Measurements from ENCODE around the gene MCAM. TPM values are rescaled to one million over a fixed set of nuclear protein-coding genes. Genes with fewer than 3 reads are reported as not detected.

MCAM gene, protein sequence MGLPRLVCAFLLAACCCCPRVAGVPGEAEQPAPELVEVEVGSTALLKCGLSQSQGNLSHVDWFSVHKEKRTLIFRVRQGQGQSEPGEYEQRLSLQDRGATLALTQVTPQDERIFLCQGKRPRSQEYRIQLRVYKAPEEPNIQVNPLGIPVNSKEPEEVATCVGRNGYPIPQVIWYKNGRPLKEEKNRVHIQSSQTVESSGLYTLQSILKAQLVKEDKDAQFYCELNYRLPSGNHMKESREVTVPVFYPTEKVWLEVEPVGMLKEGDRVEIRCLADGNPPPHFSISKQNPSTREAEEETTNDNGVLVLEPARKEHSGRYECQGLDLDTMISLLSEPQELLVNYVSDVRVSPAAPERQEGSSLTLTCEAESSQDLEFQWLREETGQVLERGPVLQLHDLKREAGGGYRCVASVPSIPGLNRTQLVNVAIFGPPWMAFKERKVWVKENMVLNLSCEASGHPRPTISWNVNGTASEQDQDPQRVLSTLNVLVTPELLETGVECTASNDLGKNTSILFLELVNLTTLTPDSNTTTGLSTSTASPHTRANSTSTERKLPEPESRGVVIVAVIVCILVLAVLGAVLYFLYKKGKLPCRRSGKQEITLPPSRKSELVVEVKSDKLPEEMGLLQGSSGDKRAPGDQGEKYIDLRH
- polyA plus RNA-seq (ENCODE audit: insufficient read length) = 220 TPM

DNA sequence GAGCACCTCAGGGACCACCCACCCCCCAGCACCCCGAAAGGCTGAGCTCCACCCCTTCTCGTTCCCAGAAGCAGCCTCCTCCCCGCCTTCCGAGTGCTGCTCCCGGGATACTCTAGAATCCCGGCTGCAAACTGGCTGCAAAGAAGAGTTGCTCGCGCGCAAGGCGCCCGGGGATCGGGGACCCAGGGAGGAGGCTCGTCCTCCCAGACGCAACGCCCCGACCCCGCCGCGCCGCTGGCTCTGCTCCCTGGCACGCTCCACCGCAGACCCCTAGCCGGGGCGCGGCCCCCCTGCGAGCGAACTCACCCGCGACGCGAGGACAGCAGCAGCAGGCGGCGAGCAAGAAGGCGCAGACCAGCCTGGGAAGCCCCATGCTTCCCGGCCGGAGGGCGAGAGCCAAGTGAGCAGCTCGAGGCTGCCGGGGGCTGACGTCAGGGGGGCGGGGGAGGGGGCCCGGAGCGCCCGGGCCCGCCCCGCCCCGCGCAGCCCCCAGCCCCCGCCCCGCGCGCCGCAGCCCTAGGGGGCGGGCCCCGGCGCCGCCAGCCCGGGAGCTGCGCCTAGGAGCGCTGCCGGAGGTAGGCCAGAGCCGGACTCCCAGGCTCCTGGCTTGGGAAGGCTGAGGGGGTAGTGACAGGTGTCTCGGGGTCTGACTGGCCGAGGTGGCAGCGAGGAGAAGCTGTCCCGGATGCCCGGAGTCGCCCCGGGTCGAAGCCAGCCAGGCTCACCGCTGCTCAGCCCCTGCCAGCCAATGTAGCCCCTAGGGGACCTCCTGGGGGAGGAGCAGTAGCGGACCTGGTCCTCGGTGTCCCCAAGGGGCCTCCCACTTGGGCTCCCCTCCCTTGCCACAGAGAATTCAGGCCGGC lies at the start of gene MCAM:
Gene MCAM (minus strand): TSS at position 402 of the 863 bp plus-strand sequence. CDS start 29 bp downstream, at position 373.
- DNase-seq = no peak

DNA sequence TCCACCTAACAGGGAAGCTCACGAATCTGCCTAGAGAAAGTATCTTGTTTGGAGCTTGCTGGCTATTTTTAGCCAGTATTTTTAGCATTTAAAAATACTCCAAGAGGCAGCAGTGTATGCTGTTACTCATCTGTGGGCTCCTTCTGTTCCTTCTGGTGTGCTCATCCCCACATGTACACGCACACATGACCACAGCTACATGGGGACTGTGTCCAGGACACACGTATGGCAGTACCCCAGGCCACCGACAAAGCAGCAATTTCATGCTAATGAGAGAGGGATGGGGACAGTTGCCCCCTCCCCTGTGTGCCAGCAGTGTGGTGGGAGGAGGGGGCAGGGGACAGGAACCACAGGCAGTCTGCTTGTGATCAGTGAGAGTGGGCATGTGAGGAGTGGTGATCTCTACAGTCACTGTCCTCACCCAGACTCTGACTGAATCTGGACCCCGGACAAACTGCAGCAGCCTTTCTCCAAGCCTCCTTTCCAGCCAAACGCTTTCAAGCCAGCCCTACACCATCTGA lies 48.2 kb upstream of the MCAM start:
- DNase-seq = no peak

DNA sequence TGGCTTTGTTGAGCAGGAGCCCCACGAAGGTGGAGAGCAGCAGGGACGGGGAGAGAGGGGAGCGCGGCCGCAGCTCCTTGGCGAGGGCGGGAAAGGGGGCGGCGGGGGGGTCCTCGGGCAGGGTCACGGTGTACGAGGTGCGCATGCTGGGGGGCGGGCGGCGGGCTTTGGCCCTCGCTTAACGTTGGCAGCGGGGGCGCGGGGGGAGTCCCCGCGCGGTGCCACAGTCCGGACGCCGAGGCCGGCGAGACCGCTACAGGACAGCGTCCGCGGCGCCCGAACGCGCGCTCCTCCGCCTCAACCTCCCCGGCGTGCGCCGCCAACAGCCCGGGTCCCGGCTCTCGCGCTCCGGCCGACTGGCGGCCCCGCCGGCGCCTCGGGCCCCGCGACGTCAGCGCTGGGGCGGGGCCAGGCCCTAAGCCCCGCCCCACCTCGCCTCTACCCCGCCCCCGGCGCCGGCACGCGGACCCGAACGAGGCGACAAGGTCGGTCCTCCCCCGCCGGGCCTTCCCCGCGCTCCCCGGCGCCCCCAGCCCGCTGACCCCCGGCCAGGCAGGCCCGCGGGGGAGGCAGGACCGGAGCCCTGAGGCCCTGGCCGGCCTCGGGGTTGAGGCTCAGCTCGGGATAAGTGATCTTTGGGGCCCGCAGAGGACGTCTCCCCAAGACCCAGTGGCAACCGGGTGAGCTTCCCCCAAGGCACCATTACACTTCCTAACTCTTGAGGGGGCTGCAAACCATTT lies 47.1 kb upstream of the MCAM start:
- no peak for DNase-seq

DNA sequence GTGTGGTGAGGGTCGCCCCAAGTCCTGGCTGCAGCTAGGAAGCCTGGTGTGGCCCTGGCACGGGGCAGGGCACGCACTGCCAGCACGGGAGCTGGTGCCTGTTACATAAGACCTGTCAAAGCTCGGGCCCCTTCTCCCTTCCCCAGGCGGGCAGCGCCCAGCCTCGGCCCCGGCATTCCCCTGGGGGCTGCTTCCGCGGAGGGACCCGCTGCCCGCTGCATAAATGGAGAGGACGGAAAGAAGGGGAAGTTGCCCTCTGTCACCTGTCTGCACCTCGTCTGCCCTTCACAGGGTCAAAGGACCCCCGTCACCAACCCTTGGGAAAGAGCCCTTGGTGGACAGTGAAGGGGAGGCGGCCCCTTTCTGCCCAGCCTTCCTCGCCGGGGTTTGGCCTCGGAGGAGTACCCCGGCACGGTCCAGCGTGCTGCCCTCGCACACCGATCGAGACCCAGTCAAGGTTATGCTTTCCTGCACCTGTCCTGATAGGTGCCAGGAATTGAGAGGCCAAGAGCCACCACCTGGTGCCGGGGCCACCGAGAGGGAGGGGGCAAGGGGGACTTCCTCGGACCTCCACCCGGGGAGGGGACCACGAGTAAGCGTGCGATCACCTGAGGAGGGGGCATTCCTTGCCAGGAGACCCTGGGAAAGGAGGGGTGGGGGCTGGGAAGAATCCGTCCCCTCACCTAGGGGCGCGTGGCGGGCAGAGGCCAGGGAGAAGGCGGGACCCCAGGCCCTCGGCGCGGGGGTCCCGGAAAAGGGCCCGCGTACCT lies 46.3 kb upstream of the MCAM start:
- no peak for DNase-seq

DNA sequence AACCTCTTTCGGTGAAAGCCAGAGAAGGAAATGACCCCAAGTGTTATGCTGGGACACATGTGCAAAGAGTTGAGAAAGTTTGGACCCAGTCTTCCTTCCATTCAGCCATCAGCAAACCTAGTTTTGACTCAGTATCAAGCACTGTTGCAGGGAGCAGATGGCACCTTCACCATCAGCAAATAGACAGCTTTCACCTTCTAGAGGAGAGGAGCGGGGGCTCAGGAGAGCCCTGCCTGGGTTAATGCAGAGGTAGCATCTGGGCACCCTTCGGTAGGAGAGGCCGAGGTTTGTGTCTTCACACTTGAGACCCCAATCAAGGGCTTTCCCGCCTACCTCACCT lies 45.8 kb upstream of the MCAM start:
- DNase-seq = no peak

DNA sequence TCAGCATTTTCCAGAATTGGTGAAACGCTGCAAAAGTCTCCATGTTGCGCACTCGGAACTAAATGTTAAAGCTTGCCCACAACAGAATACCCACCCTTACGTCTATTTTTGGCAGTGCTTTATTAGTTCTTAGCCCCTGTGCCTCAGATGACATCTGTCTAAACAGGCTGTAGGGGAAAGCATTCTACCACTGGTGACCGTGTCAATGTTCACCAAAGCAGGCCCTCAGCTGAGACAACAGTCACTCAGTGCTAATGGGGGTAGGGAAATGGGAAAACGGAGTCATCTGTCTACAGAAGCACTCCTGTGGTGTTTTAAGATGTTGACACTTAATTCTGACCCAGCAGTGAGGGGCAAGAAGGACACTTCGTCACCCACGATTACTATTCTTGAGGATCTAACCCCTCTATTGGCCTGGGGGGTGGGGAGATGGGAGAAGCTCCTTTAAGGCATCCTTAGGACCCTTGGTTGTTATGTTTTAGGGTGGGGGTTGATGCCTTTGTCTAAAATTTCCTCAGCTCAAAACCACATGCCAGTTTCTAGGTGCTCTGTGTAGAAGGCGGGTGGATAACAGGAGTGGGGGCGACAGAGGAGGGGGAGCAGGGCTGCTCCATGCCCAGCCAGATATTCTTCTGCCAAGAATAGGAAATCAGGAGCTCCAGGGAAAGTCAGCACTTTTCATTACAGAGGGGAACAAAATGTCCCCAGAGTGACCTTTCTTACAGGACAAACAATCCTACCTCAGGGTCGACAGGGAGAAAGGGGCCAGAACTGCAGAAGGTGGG lies 45.2 kb upstream of the MCAM start:
- DNase-seq = no peak

DNA sequence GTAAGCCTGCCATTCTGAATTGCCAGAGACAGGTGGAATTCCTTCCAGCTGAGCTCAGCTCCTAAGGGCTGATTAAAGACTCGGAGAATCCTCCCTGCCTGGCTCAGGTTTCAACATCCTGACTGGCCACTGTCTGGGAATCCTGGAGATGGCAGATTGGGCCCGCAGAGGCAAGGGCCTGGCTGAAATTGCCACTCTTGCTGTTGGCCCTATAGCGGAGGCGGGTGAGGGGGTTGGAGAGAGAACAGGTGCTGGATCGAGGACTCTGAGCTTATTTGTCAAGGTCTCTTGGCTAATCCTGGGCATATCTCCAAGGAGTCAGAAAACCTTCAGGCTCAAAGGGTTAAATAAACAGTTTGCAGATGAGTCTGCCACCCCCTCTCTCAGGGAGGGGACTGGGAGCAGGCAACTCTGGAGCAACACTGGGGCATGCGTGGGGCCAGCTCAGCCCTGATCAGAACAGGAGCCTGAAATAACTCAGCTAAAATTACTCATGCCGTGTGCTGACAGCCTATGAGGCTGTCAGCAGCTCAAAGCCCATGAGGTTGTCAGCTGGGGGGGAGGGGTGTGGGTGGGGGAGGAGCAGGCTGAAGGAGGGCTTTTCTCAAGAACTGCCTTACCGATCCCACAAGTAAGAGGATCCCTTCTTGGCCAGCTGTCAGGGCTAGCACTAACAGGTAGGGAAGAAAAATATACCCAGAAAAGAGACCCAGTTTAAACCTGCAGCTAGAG lies 44.3 kb upstream of the MCAM start:
- no peak for DNase-seq

DNA sequence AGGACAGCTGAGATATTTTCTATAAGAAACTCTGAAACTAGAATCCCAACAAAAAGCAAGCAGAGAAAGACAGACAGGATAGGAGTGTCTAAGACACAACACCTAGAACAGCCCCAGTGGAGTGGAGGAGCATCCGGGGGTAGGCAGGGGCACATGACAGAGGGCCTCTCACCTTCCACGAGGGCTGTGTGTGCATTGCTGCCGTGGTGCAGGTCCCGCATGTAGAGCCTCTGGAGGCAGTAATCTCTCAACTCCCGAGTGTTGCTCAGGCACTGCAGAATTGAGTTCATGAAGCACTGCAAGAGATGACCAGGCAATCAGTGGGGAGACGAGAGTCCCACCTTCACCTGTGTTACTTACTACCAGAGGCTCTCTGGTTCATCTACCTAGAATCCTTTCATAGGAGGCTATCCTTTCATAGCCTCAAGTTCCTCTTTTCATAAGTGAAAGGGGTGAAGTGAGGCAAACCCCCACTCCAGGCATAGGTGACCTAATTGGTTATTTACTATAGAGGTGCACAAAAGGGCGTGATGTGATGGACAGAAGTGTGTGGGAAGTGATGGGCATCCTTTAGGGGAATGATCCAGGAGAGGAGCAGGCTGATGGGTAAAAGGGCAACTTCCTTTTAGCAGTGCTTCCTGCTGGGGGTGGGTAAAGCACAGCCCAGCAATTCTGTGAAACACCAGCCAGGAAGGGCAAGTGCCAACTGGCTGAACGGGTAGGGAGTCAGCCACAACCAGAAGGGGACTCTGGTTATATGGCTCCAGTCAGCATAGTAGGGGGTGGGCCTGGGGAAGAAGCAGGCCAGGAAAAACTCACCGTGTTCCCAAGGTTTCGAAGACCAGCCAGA lies 42.7 kb upstream of the MCAM start:
- no peak for DNase-seq

DNA sequence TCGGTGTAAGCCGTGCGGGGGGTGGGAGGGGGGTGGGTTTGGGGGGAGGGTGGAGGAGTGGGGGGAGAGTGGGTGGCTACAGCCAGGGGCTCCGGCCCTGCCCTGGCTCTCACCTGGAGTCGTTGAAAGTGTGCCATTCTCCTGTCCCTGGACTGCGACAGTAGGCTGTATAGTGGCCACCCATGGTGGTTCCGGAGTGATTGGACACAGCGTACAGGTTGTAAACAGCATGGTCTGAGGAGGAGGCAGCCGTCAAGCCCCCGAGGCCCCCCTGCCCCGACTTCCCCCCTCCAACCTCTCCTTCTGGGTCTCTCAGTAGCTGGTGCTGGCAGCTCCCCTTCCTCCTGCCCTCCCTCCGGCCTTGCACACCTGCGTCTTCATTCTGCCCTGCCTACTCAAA lies 40.1 kb upstream of the MCAM start:
- DNase-seq = no peak

DNA sequence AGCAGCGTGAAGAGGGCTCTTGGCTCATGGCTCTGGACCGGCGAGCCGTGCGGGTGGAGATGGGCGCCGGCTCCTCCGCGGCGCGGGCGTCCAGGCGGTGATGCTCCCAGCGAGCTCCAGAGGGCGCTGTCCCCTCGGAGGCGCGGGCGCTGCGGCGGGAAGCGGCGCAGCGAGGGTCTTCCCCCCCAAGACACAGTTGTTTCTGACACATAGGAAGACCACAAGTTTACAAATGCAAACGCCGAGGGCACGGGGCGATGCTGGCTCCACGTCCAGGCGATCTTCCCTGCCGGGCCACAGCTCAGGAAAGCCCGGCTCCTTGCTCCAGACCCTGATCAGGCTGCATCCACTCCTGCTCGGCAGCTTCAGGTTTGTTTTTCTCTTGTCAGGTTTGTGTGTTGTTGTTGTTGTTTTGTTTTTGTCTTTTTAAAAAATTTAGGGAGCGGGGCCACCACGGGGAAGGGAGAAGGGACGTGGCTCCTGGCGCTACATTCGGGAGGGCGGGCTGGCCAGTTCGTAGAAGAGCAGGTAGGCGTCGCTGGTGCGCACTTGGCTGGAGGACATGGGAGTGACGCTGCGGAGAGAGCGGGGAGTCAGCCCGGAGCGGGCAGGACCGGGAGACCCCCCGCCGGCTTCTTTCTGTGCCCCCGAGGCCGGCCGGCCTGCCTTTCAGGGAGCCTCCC lies 39.6 kb upstream of the MCAM start:
- peak; percentile 88 for DNase-seq

DNA sequence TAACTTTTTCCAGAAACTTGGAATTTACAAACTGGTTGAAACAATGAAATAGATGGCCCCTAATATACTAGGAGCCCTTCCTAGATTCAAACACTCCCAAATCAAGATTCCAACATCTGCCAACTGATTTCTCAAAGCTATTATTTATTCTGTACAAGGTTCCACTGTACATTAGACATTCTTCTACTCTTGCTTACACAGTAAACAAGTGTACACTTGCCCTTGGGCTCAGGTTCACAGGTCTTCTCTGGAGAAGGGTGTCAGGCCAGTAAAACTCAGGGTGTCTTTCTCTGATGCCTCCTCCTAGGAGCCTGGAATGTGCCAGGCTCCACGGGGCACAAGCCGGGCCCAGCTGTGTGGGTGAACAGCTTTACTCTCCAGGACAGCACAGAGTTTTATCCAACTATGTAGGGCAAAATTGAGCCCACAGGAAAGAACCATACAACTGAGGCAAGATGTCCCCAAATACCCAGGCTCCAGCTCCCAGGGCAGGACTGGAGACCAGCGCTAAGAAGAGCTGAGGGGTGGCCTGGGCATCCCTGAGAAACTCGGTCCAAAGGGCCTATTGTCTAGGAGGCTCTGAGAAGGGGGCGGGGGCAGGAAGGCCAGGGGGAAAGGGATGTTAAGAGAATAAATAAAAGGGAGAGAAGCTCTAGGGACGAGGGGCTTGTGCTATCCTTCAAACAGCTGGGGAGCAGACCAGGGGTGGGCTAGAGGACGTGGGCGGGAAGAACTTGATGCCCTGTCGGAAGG lies 38.3 kb upstream of the MCAM start:
- DNase-seq = no peak

DNA sequence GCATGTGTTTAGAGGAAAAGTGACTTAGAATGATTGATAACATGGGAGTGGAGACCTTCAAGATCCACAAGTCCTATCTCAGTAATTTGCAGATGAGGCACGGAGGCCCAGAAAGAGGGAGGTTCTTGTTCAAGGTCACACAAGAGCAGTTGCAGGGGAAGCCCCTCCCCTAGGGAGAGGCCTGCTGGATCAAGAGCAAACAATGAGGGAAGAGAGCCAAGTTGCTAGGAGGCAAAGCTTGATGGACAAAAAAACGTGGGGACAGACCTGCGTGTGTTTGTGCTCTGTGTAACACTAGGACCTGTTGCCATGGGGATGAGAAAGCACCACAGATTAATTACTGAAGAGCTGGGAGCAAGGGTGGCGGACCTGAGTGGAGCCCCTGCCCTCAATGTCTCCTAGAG lies 35.9 kb upstream of the MCAM start:
- DNase-seq = no peak

DNA sequence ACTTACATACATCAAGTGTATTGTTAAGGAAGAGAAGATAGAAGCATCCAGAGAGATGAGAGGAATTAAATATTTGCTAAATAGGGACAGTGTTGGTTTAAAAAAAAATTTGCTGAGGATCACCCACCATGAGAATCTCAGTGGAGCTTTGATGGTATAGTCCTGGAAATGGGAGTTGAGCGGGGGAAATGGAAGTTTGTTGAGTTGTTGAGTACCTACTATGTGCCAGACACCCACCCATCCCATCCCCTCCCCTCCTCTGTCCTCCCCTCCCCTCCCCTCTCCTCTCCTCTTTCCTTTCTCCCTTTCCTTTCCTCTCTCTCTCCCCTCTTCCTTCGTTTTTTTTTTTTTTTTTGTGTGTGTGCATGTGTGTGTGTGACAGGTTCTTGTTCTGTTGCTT lies 34.3 kb upstream of the MCAM start:
- no peak for DNase-seq

DNA sequence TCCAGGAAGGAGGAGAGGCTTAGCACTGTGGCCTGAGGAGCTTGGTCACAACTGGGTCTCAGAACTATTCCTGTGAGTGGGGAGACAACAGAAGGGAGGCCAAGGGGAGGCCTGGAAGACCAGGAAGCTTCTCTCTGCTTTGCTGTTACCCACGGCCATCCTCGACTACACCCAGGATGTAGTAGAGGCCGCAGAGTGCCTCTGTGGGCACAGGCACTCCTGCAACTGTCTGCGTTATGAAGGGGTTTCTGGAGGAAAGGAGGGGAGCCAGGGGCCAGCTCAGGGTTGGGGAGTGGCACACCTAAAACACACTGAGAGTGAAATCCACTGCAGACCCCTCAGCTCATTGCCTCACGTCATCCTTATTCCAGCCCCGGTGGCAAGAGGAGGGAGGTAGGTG lies 33.4 kb upstream of the MCAM start:
- no peak for DNase-seq

DNA sequence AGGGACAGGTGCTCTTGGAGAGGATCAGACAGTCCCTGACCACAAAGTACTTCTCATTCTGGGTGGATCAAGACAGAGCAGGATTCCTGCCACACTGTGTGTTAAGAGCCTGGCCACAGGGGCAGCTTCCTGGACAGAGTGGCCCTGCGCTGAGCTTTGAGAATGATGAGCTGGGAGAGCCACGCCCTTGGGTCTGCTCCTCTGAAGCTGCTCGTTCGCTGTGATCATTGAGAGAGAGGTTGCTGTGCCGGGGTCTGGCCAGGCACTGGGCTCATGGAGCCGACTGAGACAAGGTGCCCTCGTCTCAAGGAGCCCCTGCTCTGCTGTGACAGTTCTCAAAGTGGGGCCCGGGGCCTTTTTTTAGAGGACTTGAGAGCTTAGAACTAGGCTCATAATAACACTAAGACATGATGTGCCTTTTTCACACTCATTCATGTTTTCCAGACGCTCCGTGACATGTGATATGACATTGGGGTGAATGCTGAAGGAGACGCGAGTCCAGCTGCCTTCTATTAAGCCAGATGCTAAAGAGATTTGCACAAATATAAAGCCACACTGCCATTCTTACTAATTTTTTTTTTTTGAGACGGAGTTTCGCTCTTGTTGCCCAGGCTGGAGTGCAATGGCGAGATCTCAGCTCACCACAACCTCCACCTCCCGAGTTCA lies 31.1 kb upstream of the MCAM start:
- no peak for DNase-seq

DNA sequence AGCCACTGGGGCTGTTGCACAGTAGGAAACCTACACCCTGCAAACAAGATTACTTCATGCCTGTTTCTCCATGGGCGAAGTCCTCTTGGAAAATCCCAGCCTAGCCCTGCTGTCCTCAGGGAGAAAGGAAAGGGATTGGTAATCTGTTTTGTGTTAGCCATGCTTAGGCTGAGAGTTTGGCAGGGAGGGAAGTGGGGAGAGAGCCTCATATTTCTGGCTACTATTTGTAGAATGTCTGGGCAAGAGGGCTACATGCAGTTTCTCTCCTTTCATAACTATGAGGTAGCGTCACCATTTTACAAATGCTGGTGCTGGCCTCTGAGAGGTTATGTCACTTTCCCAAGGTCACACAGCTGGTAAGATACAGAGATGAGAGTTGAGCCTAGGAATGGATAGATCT lies 30.3 kb upstream of the MCAM start:
- no peak for DNase-seq

DNA sequence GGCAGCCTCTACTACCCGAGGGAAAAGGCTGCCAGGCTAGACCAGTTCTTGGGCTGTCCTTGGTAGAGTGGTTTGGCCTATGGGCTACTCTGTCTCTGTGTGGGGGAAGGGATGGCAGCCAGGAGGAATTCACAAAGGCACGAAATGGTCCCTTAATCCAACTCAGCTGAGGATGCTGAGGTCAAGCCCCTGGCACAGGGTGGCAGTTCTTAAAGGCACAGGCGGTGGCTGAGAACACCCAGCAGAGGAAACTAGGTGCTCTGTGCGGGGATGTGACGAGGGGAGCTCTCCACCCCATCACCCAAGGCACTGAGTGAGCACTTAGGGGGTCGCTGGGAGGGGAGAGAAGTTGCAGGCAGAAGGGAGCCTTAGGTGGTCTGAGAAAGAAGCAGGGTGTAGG lies 29.7 kb upstream of the MCAM start, which contains the start of gene MFRP:
Gene MFRP (minus strand): TSS at position 101 of the 400 bp plus-strand sequence. CDS start 192 bp downstream, outside the sequence.
- no peak for DNase-seq

All from hindlimb muscle (tissue), 1 donor.